ENCODE results near the gene PRIM2.
"Not testable (repeated sequence)": the region's sequence is repeated elsewhere in the genome, so short reads cannot be mapped to it uniquely, and the experiment has no call there.

PRIM2 gene

GRCh38 chr6:57631773-57632172 lies 314.3 kb downstream of the PRIM2 start:
- not testable (repeated sequence) for H3K27ac ChIP-seq

GRCh38 chr6:57658526-57658925 lies 341.1 kb downstream of the PRIM2 start:
- H3K27ac ChIP-seq = not testable (repeated sequence)

- H3K27ac ChIP-seq = not testable (repeated sequence)
Observed at GRCh38 chr6:57659794-57660193, 342.4 kb downstream of the PRIM2 start.

GRCh38 chr6:57660940-57661339 lies 343.5 kb downstream of the PRIM2 start:
- not testable (repeated sequence) for H3K27ac ChIP-seq

- not testable (repeated sequence) for H3K27ac ChIP-seq
Observed at GRCh38 chr6:57668108-57668507, 350.7 kb downstream of the PRIM2 start.

DNA sequence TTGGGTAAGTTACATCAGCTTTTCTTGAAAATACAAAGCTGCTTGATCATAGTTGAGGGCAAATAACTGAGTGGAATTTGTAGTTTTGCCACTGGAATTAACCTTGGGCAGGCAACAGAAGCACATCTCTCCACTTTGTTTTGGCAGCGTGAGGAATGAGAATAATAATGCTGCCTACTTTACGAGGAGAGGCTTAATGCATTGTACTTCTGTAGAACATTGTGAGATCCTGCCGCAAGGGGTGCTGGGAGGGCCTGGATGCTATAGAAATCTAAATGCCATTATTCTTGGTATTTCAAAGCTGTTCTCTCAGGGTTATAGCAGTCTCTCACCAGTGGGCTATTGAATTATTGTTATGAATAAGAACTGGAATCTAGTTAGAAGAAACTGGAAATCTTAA lies 353.8 kb downstream of the PRIM2 start:
- H3K27ac ChIP-seq = not testable (repeated sequence)

GRCh38 chr6:57671937-57672627 lies 354.7 kb downstream of the PRIM2 start:
- H3K27ac ChIP-seq = not testable (repeated sequence)

DNA sequence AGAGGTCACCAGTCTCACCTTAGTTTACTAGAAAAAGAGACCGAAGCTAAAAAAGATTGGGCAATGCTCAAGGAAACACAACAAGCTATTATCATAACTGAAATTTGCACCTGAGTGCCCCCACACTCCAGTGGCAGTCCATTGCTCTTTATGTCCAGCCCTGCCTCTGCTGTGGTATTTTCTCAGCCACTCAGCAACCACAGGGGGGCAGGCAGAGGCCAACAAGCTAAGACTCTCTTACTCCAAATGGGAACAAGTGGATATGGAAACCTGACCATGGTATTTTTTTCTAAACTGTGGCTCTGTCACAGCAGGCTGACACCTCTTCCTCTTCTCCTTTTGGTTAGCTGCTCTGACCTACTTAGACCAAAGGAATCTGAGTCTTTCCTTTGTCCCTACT lies 355.9 kb downstream of the PRIM2 start:
- TF ChIP-seq, protein P1, sequence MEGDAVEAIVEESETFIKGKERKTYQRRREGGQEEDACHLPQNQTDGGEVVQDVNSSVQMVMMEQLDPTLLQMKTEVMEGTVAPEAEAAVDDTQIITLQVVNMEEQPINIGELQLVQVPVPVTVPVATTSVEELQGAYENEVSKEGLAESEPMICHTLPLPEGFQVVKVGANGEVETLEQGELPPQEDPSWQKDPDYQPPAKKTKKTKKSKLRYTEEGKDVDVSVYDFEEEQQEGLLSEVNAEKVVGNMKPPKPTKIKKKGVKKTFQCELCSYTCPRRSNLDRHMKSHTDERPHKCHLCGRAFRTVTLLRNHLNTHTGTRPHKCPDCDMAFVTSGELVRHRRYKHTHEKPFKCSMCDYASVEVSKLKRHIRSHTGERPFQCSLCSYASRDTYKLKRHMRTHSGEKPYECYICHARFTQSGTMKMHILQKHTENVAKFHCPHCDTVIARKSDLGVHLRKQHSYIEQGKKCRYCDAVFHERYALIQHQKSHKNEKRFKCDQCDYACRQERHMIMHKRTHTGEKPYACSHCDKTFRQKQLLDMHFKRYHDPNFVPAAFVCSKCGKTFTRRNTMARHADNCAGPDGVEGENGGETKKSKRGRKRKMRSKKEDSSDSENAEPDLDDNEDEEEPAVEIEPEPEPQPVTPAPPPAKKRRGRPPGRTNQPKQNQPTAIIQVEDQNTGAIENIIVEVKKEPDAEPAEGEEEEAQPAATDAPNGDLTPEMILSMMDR (IDR thresholded peaks at IDR 0.05) = peak; percentile 39
- not testable (repeated sequence) for H3K27ac ChIP-seq

DNA sequence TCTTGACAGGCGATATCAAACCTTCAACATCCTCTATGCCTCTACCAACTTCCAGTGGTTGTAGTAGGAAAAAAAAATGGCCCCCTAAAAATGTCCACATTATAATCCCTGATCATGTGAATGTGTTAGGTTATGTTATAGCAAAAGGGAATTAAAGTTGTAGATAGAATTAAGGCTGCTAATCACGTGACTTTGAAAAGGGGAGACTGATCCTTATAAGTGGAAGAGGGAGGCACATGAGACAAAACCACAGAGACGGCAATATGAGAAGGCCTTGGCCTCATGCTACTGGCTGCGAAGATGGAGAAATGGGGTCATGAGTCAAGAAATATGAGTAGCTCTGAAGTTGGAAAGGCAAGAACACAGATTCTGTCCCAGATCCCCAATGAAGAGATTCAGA lies 358.0 kb downstream of the PRIM2 start:
- H3K27ac ChIP-seq = not testable (repeated sequence)

DNA sequence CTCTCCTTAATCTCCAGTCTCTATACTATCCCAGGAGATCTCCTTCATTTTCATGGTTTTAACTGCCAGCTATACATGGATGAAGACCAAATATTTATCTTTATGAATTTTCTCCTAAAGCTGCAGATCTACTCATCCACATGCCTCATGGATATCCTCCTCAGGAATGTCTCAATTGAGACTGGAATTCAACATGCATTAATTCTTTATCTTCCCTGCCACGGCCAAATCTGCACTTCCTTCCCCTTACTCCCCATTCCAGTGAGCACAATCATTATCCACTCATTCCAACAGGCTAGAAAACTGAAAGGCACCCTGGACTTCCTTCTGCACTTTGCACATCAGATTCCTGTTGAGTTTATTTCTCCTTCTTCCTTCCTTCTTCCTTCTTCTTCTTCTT lies 379.0 kb downstream of the PRIM2 start:
- H3K27ac ChIP-seq = not testable (repeated sequence)

Measured in 22Rv1 (cell line).